Upper lobe of right lung (tissue), 1 donor: ENCODE data around the gene ADAMTS19. TPM values are rescaled to one million over a fixed set of nuclear protein-coding genes. Genes with fewer than 3 reads are reported as not detected.

Source experiments
- ATAC-seq: fragments of 200-7000 bp; cut with Tn5 transposase; one replicate; pipeline ENCODE4 v1.9.1; 2020; ENCODE audit warnings: mild to moderate bottlenecking, moderate library complexity
- DNase-seq: peaks from one replicate; pipeline ENCODE4 v3.0.0-alpha.2; 2020
- H3K27ac ChIP-seq: fragments of 200-600 bp; one replicate; pipeline ENCODE4 v1.8.0; 2022
- H3K27me3 ChIP-seq: fragments of 200-600 bp; one replicate; pipeline ENCODE4 v1.8.0; 2022; ENCODE audit warnings: mild to moderate bottlenecking
- H3K36me3 ChIP-seq: fragments of 200-600 bp; one replicate; pipeline ENCODE4 v1.8.0; 2022
- H3K4me1 ChIP-seq: fragments of 200-600 bp; one replicate; pipeline ENCODE4 v1.8.0; 2022
- H3K4me3 ChIP-seq: fragments of 200-600 bp; one replicate; pipeline ENCODE4 v1.8.0; 2022; ENCODE audit warnings: mild to moderate bottlenecking
- H3K9me3 ChIP-seq: fragments of 200-600 bp; one replicate; pipeline ENCODE4 v1.8.0; 2022
- CTCF ChIP-seq: fragments of 200-600 bp; IDR thresholded peaks from one replicate; pipeline ENCODE4 v1.8.0; 2022; ENCODE audit warnings: antibody characterized with exemption
- intact Hi-C: fragments of 100-400 bp; cut with DNase I; formaldehyde crosslinking; loops from one replicate; pipeline ENCODE4 v1.11.0; 2022
- total RNA-seq: library from RNA; stranded (reverse); fragmentation: NEBNext Ultra II Directional; extraction: Animal tissue kit (Norgen Biotek cat#: 25700); gene quantifications from one replicate; pipeline ENCODE4 v1.2.1, GENCODE V29; 2021
- donor health status: DM: no; HTN: yes; CAD: no; lungs with severe emphysema.

The ADAMTS19 gene
- total RNA-seq, 1 donor from 2014 or later, result not detected

GRCh38 chr5:129672006-129672405 is 211.9 kb downstream of the ADAMTS19 start:
- Histone ChIP-seq H3K36me3 (no peaks in the 10 kb centered on the region), H3K27ac (no peak overlapping the region), H3K9me3 (no peaks in the 10 kb centered on the region), H3K4me1 (no peaks in the 10 kb centered on the region), H3K4me3 (no peak overlapping the region), H3K27me3 (no peaks in the 10 kb centered on the region)
- no peak for DNase-seq
- TF ChIP-seq CTCF, result no peak
- ATAC-seq, result no peak
- intact Hi-C loops, result no loop called here

- Histone ChIP-seq H3K27me3 (no peaks in the 10 kb centered on the region), H3K4me1 (no peaks in the 10 kb centered on the region), H3K4me3 (no peak overlapping the region), H3K36me3 (no peaks in the 10 kb centered on the region), H3K9me3 (no peaks in the 10 kb centered on the region), H3K27ac (no peak overlapping the region)
- DNase-seq (no peak), ATAC-seq (no peak)
- intact Hi-C loops, result no loop called here
- TF ChIP-seq CTCF, result no peak
These were observed 219.6 kb downstream of the ADAMTS19 start for GRCh38 chr5:129679671-129680070.

- intact Hi-C loops, result no loop called here
- no peaks in the 10 kb centered on the region for H3K4me1 ChIP-seq
- H3K4me3 ChIP-seq, result no peak overlapping the region
- no peak for TF ChIP-seq CTCF
- H3K9me3 ChIP-seq, result no peaks in the 10 kb centered on the region
- DNase-seq (no peak), ATAC-seq (no peak)
- H3K27me3 ChIP-seq, result no peaks in the 10 kb centered on the region
- no peaks in the 10 kb centered on the region for H3K36me3 ChIP-seq
- no peak overlapping the region for H3K27ac ChIP-seq
These were observed 227.8 kb downstream of the ADAMTS19 start for GRCh38 chr5:129687941-129688340.

GRCh38 chr5:129689045-129689444 is 228.9 kb downstream of the ADAMTS19 start:
- Histone ChIP-seq H3K4me1 (no peaks in the 10 kb centered on the region), H3K27ac (no peak overlapping the region), H3K27me3 (no peaks in the 10 kb centered on the region), H3K36me3 (no peaks in the 10 kb centered on the region), H3K4me3 (no peak overlapping the region), H3K9me3 (no peaks in the 10 kb centered on the region)
- DNase-seq, result no peak
- no peak for ATAC-seq
- intact Hi-C loops, result no loop called here
- no peak for TF ChIP-seq CTCF

GRCh38 chr5:129691220-129691619 is 231.1 kb downstream of the ADAMTS19 start:
- Histone ChIP-seq H3K4me1 (no peaks in the 10 kb centered on the region), H3K36me3 (no peaks in the 10 kb centered on the region), H3K27ac (no peak overlapping the region), H3K9me3 (no peaks in the 10 kb centered on the region), H3K27me3 (no peaks in the 10 kb centered on the region), H3K4me3 (no peak overlapping the region)
- intact Hi-C loops, result no loop called here
- no peak for ATAC-seq
- no peak for DNase-seq
- no peak for TF ChIP-seq CTCF

- Histone ChIP-seq H3K9me3 (no peaks in the 10 kb centered on the region), H3K4me3 (no peak overlapping the region), H3K36me3 (no peaks in the 10 kb centered on the region), H3K4me1 (no peaks in the 10 kb centered on the region), H3K27me3 (no peaks in the 10 kb centered on the region), H3K27ac (no peak overlapping the region)
- ATAC-seq (no peak), DNase-seq (no peak)
- intact Hi-C loops, result no loop called here
- no peak for TF ChIP-seq CTCF
These were observed 236.5 kb downstream of the ADAMTS19 start for GRCh38 chr5:129696636-129697035.
